OCI-LY1 (cell line): ENCODE measurements around the gene TMEM151B.

Source experiments
- CTCF ChIP-seq: fragments of 200-600 bp; sonication (generic), shearing (Covaris generic); IDR thresholded peaks from 2 replicates; pipeline ENCODE4 v1.5.1; 2017; ENCODE audit warnings: mild to moderate bottlenecking, antibody characterized with exemption, low read length, moderate library complexity, mixed read lengths
- EZH2 ChIP-seq: fragments of 200-600 bp; sonication (generic), shearing (Covaris generic); IDR thresholded peaks from 2 replicates; pipeline ENCODE4 v1.8.0; 2017; ENCODE audit warnings: borderline replicate concordance, mixed run types, mild to moderate bottlenecking, antibody characterized with exemption, low read length, moderate library complexity, mixed read lengths

GRCh38 chr6:44271914-44272313, 1.7 kb downstream of the TMEM151B start:
- TF ChIP-seq EZH2 (no peak), CTCF (no peak)
